Measurements from ENCODE around the gene CIBAR2.
"Not testable (repeated sequence)": the region's sequence is repeated elsewhere in the genome, so short reads cannot be mapped to it uniquely, and the experiment has no call there.

Gene CIBAR2

DNA sequence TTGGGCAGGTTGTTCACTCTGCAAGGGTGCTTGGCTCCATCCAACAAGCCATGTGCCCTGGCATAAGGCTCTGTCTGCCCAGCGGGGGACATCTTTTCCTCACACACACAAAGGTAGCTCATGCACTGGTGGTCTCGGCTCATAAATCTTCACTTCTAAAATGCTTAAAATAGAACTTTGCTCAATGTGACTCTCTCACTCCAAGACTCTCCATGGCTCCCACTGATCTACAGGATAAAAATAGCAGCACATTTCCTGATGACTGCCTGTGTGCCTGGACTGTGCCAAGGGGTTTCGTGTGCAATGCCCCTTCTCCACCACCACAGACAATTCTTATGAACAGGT is 15.1 kb upstream of the CIBAR2 start:
- no peak for FAIRE-seq
- TF ChIP-seq, protein P1, sequence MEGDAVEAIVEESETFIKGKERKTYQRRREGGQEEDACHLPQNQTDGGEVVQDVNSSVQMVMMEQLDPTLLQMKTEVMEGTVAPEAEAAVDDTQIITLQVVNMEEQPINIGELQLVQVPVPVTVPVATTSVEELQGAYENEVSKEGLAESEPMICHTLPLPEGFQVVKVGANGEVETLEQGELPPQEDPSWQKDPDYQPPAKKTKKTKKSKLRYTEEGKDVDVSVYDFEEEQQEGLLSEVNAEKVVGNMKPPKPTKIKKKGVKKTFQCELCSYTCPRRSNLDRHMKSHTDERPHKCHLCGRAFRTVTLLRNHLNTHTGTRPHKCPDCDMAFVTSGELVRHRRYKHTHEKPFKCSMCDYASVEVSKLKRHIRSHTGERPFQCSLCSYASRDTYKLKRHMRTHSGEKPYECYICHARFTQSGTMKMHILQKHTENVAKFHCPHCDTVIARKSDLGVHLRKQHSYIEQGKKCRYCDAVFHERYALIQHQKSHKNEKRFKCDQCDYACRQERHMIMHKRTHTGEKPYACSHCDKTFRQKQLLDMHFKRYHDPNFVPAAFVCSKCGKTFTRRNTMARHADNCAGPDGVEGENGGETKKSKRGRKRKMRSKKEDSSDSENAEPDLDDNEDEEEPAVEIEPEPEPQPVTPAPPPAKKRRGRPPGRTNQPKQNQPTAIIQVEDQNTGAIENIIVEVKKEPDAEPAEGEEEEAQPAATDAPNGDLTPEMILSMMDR (IDR thresholded peaks at IDR 0.05; ENCODE audit: insufficient read depth, missing control alignments), result no peak
- no peak for DNase-seq (ENCODE audit: insufficient read length, low spot score)

DNA sequence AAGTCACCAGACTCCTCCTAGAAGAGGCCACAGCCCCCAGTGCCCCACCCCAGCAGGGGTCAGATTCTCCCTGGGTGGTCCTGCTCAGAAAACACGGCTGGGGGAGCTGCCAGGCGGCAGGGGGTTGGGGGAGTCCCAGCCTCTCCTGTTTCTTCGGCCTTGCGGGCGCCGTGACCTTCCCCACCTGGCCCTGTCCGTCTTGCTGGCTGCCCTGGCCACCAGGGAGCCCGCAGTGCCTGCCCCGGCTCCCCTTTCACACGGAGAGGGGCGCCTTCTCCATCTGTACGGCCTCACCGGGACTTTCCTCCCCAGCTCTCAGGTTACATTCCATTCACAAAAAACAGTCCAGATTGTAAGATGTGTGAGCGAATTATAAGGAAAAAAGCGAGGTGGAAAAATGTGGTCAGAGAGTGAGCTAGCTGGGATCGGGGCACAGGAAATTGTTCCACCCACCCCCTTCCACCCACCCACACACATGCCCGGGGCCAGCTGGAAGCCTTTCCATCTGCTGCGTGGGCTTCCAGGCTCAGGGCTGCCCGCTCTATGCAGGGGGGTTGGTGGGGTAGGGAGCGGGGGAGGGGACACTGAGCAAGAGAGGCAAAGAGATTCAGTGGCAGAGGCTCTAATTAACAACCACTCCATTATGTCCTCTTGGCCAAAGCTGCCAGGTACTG is 14.6 kb upstream of the CIBAR2 start:
- TF ChIP-seq, protein P1 (IDR thresholded peaks at IDR 0.05; ENCODE audit: insufficient read depth, missing control alignments), result no peak

DNA sequence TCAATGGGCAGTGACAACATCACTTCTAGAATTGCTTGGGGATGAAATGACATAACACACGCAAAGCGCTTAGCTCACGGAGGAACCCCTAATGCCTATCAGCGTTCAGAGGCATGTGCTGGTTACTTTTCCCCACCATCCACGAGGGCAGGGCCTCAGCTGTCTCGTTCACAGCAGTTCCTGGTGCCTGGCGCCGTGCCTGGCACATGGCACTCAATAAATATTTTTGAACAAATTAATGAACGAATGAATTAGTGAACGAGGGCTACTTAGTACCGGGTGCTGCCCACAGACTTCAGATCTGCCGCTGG is 14.1 kb upstream of the CIBAR2 start:
- FAIRE-seq (no peak), DNase-seq (ENCODE audit: insufficient read length, low spot score) (no peak)
- TF ChIP-seq, protein P1 (IDR thresholded peaks at IDR 0.05; ENCODE audit: insufficient read depth, missing control alignments), result no peak

More for the DNA sequence above, 14.6 kb upstream of the CIBAR2 start:
- no peak for DNase-seq (ENCODE audit: insufficient read length, low spot score)
- FAIRE-seq, result no peak

DNA sequence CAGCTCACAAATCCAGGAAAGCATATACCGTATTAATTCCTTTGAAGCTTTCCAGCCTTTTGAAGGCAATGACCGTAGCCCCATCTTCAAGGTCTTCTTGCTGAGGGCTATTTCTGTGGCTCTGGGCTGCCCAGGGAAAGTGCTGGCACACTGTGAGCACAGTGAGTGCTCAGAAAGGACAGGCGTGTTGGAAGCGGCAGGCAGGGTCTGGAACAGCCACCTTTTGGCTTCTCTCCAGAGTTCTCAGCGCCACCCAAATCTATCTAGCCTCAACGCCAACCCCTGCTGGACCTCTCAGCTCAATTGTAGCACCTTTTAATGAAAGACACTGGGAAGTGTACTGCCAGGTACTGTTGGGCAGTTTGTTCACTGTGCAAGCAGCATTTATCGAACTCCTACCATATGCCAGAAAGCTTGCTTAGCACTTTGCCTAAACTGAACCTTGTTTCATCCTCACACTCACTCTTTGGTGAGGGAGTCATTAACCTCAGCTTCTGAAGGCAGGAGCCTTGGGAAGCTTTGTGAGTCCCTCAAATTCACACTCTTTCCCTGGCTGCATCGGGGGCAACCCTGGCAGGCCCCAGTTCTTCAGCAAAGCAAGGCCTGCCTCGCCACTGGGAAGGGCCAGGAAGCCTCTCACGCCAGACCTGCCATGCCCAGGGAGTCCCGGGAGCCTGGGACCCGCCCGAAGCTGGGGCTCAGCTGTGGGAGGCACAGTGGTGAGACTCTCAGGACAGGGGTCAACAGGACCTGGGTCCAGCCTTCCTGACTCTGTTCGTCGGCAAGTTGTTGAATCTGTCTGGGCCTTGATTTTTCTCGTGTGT is 13.5 kb upstream of the CIBAR2 start:
- FAIRE-seq (no peak), DNase-seq (ENCODE audit: insufficient read length, low spot score) (no peak)
- TF ChIP-seq, protein P1 (IDR thresholded peaks at IDR 0.05; ENCODE audit: insufficient read depth, missing control alignments), result no peak

DNA sequence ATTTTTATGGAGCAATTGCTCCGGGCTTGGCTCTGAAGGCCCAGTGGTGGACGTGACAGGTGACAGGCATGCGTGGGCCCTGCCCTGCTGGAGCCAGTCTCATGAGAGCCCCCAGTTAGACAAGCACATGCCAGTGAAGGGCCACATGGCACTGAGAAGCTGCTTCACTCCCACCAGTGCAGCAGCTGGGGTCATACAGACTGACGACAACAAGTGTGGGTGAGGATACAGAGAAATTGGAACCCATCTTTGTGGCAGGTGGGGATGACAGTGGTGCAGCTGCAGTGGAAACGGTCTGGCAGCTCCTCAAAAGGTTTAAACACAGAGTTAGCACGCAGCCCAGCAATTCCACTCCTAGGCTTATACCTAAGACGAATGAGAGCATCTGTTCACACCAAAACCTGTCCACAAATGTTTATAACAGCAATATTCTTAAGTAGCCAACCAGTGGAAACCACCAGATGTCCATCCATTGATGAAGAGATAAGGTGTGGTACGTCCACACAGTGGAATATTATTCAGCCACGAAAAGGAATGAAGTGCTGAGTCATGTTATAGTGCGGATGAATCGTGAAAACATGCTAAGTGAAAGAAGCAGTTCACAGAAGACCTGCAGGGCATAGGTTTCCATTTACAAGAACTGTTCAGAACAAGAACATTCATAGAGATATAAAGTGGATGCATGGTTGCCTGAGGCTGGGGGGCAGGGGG is 12.5 kb upstream of the CIBAR2 start:
- no peak for FAIRE-seq
- TF ChIP-seq, protein P1 (IDR thresholded peaks at IDR 0.05; ENCODE audit: insufficient read depth, missing control alignments), result no peak
- DNase-seq (ENCODE audit: insufficient read length, low spot score), result no peak

DNA sequence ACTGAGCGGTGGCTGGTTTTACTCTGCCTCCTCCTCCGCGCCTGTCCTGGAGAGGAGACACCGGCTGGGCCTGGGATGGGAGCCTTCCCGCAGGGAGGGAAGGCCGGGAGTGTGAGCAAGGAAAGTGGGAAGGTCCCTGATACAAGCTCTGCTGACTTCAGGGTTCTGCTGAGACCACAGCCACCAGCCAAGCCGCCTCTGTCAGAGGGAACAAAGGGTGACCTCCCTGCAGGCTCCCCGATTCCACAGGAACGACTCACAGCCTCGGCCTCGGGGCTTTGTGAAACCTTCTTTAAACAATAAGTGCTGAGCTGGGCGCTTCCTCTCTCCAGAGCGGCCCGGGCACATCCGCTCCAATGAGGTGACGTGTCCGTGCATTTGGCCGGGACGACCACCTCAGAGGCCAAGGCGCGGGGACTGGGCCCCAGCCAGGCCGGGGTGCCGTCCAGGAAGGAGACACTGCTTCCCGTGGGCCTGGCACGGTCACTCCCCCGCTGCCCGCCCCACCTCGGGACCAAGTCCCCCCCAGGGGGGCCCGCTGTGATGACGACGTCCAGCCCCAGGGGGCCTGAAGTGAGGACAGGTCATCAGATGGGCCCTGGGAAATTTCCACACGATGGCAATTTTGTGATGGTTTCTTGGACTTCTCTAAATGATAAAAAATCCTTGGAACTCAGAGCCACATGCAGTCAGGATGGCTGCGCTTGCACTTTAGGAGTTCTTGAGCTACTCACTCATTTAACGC is 11.8 kb upstream of the CIBAR2 start:
- DNase-seq (ENCODE audit: insufficient read length, low spot score) (no peak), FAIRE-seq (no peak)
- TF ChIP-seq, protein P1 (IDR thresholded peaks at IDR 0.05; ENCODE audit: insufficient read depth, missing control alignments), result no peak

DNA sequence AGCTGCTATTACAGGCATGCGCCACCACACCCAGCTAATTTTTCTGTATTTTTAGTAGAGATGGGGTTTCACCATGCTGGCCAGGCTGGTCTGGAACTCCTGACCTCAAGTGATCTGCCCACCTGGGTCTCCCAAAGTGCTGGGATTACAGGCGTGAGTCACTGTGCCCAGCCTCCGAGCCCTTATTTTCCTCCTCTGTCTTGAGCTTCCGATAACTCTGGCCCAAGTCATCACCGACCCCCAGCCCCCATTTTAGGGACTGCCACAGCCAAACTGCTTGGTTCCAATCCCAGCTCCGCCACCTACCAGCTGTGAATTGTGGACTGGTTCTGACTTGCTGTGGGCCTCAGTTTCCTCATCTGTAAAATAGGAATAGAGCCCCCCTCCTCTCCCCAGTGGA is 11.2 kb upstream of the CIBAR2 start:
- not testable (repeated sequence) for FAIRE-seq; DNase-seq (ENCODE audit: insufficient read length, low spot score)

Data from D721Med (cell line).